Aorta (tissue), 4 donors: ENCODE measurements around the gene AGAP4. TPM values are rescaled to one million over a fixed set of nuclear protein-coding genes. Genes with fewer than 3 reads are reported as not detected.

ENCODE experiments used
- polyA plus RNA-seq, 2 donors: library from polyadenylated mRNA; stranded (reverse); fragments of 200-250 nt; gene quantifications; one replicate each; pipeline ENCODE4 v1.2.3, GENCODE V29; 2013
- total RNA-seq, 2 donors: library from RNA; stranded (reverse); fragmentation: NEBNext Ultra II Directional; extraction: Animal tissue kit (Norgen Biotek cat#: 25700); gene quantifications; one replicate each; pipeline ENCODE4 v1.2.1, GENCODE V29; 2021
- donor health status: healthy with polysubstance abuse.
- donor health status: Bipolar disorder and iron deficiency.
- donor health status: DM: no; HTN: no; CAD: no.
- donor health status: DM: yes; HTN: yes; CAD: no.

Gene AGAP4
- total and polyA plus RNA-seq, 4 donors: 9.6 to 37.2 (median 25.9) TPM

Other genes starting within 250 kb of the AGAP4 start
- gene ZFAND4, start 174.7 kb downstream of the AGAP4 start, total RNA-seq: 10 to 100 TPM; 15.0 to 16.8 TPM
- 1 to 10 TPM; 4.2 to 5.4 TPM for gene ZFAND4, start 174.7 kb downstream of the AGAP4 start, polyA plus RNA-seq
- 10 to 100 TPM; 39.0 to 57.2 TPM for gene WASHC2C, start 120.2 kb downstream of the AGAP4 start, total RNA-seq
- 10 to 100 TPM; 10.4 to 30.0 TPM for gene WASHC2C, start 120.2 kb downstream of the AGAP4 start, polyA plus RNA-seq
- 10 to 100 TPM; 32.2 to 32.8 TPM for gene TIMM23, start 125.0 kb upstream of the AGAP4 start, total RNA-seq
- gene TIMM23, start 125.0 kb upstream of the AGAP4 start, polyA plus RNA-seq: 10 to 100 TPM; 39.4 to 42.7 TPM
- 100 to 1,000 TPM in 1 of 2 donors, 10 to 100 TPM in 1; 92.4 to 120 TPM for gene NCOA4, start 183.1 kb upstream of the AGAP4 start, total RNA-seq
- 100 to 1,000 TPM in 1 of 2 donors, 10 to 100 TPM in 1; 54.3 to 108 TPM for gene NCOA4, start 183.1 kb upstream of the AGAP4 start, polyA plus RNA-seq
- not detected for gene MSMB, start 198.8 kb upstream of the AGAP4 start, total RNA-seq
- gene MSMB, start 198.8 kb upstream of the AGAP4 start, polyA plus RNA-seq: not detected